Transverse colon (tissue), 4 donors: ENCODE measurements around the gene UBASH3A. TPM values are rescaled to one million over a fixed set of nuclear protein-coding genes. Genes with fewer than 3 reads are reported as not detected.

Experiments used
- DNase-seq: peaks from one replicate; pipeline ENCODE4 v3.0.0-alpha.2; 2019
- H3K27ac ChIP-seq, 4 donors: fragments of 200-600 bp; sonication (generic); 2 replicates each; pipeline ENCODE4 v1.5.1; 2016 to 2018; ENCODE audit warnings: inconsistent platforms in 4 of 4
- H3K27me3 ChIP-seq: fragments of 200-600 bp; sonication (generic); 2 replicates; pipeline ENCODE4 v1.5.1; 2017; ENCODE audit warnings: inconsistent platforms
- H3K36me3 ChIP-seq, 4 donors: fragments of 200-600 bp; sonication (generic); 2 replicates each; pipeline ENCODE4 v1.5.1; 2017 to 2019; ENCODE audit warnings: inconsistent platforms in 4 of 4
- H3K4me1 ChIP-seq, 4 donors: fragments of 200-600 bp; sonication (generic); 2 replicates each; pipeline ENCODE4 v1.5.1; 2017 to 2020; ENCODE audit warnings: inconsistent platforms in 4 of 4
- H3K4me3 ChIP-seq, 4 donors: fragments of 200-600 bp; sonication (generic); 1 replicate in 1 of 4; 2 replicates in 3 of 4; pipeline versions ENCODE4 v1.5.1 to v1.6.1; 2017 to 2019; ENCODE audit warnings: inconsistent platforms in 4 of 4
- H3K9me3 ChIP-seq, 2 donors: fragments of 200-600 bp; sonication (generic); 2 replicates each; pipeline ENCODE4 v1.5.1; 2017 to 2019; ENCODE audit warnings: inconsistent platforms in 2 of 2
- CTCF ChIP-seq, 5 experiments: fragments of 200-600 bp in 3 of 5; fragments of 450-650 bp in 2 of 5; sonication (generic) in 3 of 5; IDR thresholded peaks; 1 replicate in 2 of 5; 2 replicates in 3 of 5; pipeline ENCODE4 v1.5.1; 2016 to 2017; ENCODE audit warnings: antibody characterized with exemption in 5 of 5, inconsistent platforms in 3 of 5, mild to moderate bottlenecking in 2 of 5, moderate library complexity in 1 of 5
- EP300 ChIP-seq: sonication (generic); formaldehyde crosslinking; IDR thresholded peaks from one replicate; pipeline ENCODE4 v1.6.1; 2017; ENCODE audit warnings: antibody characterized with exemption, low read depth
- POLR2A ChIP-seq: fragments of 450-650 bp; IDR thresholded peaks from one replicate; pipeline ENCODE4 v1.6.1; 2016; ENCODE audit warnings: antibody characterized with exemption, mild to moderate bottlenecking, moderate library complexity
- POLR2AphosphoS5 ChIP-seq, 3 donors: sonication (generic); formaldehyde crosslinking; IDR thresholded peaks; one replicate each; pipeline ENCODE4 v1.6.1; 2016; ENCODE audit warnings: antibody characterized with exemption in 3 of 3
- WGBS, 2 donors: methylation state at CpG; one replicate each; pipeline ENCODE4 v1.1.5; 2018; ENCODE audit warnings: low coverage in 1 of 2; 5-methylcytosine and 5-hydroxymethylcytosine counted together
- in situ Hi-C, 4 donors: fragments of 200-750 bp; cut with MboI; loops; one replicate each; pipeline versions ENCODE4 v1.15.0 to v1.15.1; 2017; ENCODE audit warnings: low sequenced_read_pairs in 3 of 4, low pct_ligation_motif_present in 1 of 4, low pct_unique_long_range_greater_than_20kb in 1 of 4
- intact Hi-C: fragments of 100-400 bp; cut with DNase I; formaldehyde crosslinking; loops from one replicate; pipeline ENCODE4 v1.15.1; 2023; ENCODE audit warnings: low total_unique reads
- total RNA-seq, 4 donors: library from RNA; depleted of rRNA; stranded (reverse); fragments of >200 nt; gene quantifications; one replicate each; pipeline ENCODE4 v1.1.0, GENCODE V29; 2016

Gene UBASH3A
- total RNA-seq, 4 donors from 2014 or later, result 0.37 to 3.0 (median 0.82) TPM; not detected in 1

DNA sequence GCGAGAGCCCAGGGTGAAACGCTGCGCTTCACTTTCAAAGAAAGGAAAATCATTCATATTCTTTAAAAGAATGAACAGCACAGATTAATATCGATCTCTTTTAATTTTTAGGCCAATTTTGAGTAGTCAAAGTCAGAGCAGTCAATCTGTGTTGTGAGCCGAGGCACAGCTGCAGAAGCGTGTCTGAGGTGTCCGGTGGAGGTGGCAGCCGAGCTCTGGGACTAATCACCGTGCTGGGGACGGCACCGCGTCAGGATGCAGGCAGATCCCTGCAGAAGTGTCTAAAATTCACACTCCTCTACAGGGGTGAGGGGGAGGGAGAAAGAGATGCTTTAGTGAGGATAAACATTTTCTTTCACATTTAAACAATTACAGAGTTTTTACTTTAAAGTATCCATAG is 41.5 kb upstream of the UBASH3A start:
- WGBS, 2 donors, result 69 to 100% methylated on average over 4 to 12 of the region's 12 CpGs
- H3K4me1 ChIP-seq, result peaks cover 0 to 15% (median 9%) of the 10 kb centered on the region in 4 donors
- TF ChIP-seq EP300 (no peak), CTCF (IDR thresholded peaks at IDR 0.05) (no peak), POLR2AphosphoS5 (IDR thresholded peaks at IDR 0.05) (no peak)
- H3K36me3 ChIP-seq, result no peaks in the 10 kb centered on the region
- H3K27me3 ChIP-seq, result peaks cover 9% of the 10 kb centered on the region
- no peaks in the 10 kb centered on the region for H3K9me3 ChIP-seq
- DNase-seq, result no peak
- in situ Hi-C loops, result no loop called here
- H3K27ac ChIP-seq, result no peak overlapping the region
- H3K4me3 ChIP-seq, result no peak overlapping the region
- intact Hi-C loops, result no loop called here

GRCh38 chr21:42362700-42363099 is 41.0 kb upstream of the UBASH3A start:
- intact Hi-C loops, result no loop called here
- H3K27me3 ChIP-seq, result peaks cover 9% of the 10 kb centered on the region
- no peak overlapping the region for H3K4me3 ChIP-seq
- TF ChIP-seq EP300 (no peak), CTCF (IDR thresholded peaks at IDR 0.05) (no peak), POLR2AphosphoS5 (IDR thresholded peaks at IDR 0.05) (no peak), POLR2A (no peak)
- H3K4me1 ChIP-seq, result peaks cover 0 to 20% (median 11%) of the 10 kb centered on the region in 4 donors
- DNase-seq, result no peak
- in situ Hi-C loops, result no loop called here
- H3K27ac ChIP-seq, result no peak overlapping the region
- H3K9me3 ChIP-seq, result no peaks in the 10 kb centered on the region
- no peaks in the 10 kb centered on the region for H3K36me3 ChIP-seq
- WGBS, 2 donors, result 71 to 88% methylated on average over 5 to 9 of the region's 9 CpGs

DNA sequence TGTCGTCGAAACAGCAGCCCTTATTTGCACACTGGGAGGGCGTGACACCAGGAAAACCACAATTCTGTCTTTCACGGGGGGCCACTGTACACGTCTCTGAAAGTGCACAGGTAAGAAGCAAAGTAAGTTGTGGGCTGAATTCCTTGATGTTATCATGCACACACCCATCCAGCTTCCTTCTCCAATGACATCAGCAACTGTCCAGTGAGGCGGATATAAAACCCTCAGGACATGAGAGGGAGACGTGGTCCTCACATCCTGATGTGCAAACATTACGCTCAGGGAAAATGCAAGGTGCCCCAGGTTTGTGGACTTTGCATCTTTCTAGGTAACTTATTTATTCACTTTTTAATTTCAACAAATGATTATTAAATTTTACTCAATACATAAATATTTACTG is 40.4 kb upstream of the UBASH3A start:
- Histone ChIP-seq H3K36me3 (no peaks in the 10 kb centered on the region), H3K9me3 (no peaks in the 10 kb centered on the region), H3K4me3 (no peak overlapping the region), H3K27ac (no peak overlapping the region), H3K27me3 (peaks cover 9% of the 10 kb centered on the region), H3K4me1 (peaks cover 0 to 23% (median 12%) of the 10 kb centered on the region in 4 donors)
- 56 to 58% methylated on average over 2 to 8 of the region's 8 CpGs for WGBS, 2 donors
- TF ChIP-seq EP300 (no peak), POLR2A (no peak), CTCF (IDR thresholded peaks at IDR 0.05) (no peak), POLR2AphosphoS5 (IDR thresholded peaks at IDR 0.05) (no peak)
- intact Hi-C loops, result no loop called here
- in situ Hi-C loops, result no loop called here
- no peak for DNase-seq

DNA sequence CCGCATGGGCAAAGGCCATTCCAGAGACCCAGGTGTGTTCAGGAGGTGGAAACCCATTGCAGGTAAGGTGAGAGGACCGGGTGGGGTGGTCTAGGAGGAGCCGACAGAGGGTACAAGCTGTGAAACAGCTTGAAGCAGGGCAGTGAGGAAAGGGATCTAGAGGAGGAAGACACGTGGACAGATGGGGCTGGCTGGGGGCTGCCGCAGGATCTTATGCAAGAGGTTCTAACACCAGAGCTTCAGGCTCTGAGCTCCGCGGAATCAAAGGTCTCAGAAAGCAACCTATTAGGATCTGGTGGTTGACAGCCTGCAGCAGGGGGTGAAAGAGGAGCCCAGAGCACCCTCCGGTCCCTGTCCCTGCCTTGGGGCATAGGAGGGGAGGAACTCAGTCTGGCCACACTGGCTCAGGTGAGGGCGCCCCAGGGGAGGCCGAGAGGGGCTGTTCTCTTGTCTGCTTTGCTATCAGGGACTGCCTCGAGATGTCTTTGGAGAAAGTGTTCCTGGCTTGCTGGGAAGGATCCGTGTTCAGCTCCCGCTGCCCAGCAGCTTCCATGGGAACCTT is 39.3 kb upstream of the UBASH3A start:
- Histone ChIP-seq H3K9me3 (no peaks in the 10 kb centered on the region), H3K27me3 (peaks cover 9% of the 10 kb centered on the region), H3K4me1 (peaks cover 0 to 23% (median 12%) of the 10 kb centered on the region in 4 donors), H3K36me3 (no peaks in the 10 kb centered on the region), H3K27ac (no peak overlapping the region), H3K4me3 (no peak overlapping the region)
- TF ChIP-seq POLR2A (no peak), EP300 (no peak), POLR2AphosphoS5 (IDR thresholded peaks at IDR 0.05) (no peak), CTCF (IDR thresholded peaks at IDR 0.05) (no peak)
- WGBS, 2 donors, result 77% methylated on average over 13 of the region's 13 CpGs; no CpG with 5 or more reads in 1 of the 2 donors
- no peak for DNase-seq
- intact Hi-C loops (no loop called here), in situ Hi-C loops (no loop called here)
